HG03354 (cell line): ENCODE results near the gene SHTN1.

Source experiments
- ATAC-seq: cut with Tn5 transposase; IDR thresholded peaks from one replicate; pipeline ENCODE4 v1.9.1; 2021; ENCODE audit warnings: mild to moderate bottlenecking; ENCODE audit not compliant: unreplicated experiment, poor library complexity, severe bottlenecking

SHTN1 gene

DNA sequence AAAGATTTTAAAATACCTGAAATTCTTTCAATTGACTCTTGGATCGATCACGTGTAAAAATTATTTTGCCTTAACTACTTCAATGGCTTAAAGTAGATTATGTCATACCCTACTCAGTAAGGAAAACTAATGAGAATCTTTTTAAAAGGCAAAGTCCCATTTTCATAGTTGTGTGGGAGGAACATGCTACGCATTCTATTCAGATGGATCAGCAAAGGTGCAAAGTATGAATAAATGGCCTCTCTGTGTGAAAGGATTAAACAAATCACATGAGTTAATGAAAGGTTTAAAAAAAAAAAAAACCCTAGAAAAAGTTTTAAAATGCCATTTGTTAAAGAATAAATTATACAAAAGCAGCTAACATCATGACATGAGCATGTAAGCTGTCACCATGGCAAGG, 78.6 kb downstream of the SHTN1 start:
- no peak for ATAC-seq

DNA sequence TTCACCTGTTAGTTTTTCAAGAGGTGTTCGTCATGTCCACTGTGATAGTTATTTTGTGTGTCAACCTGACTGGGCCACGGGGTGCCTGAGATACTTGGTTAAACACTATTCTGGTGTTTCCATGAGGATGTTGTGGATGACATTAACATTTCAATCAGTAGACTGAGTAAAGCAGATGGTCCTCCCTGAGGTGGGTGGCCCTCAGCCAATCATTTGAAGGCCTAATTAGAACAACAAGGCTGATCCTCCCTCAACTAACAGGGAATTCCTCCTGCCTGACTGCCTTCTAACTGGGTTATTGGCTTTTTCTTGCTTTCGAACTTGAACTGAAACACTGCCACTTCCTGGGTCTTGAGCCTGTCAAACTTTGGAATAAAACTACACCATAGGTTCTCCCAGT, 79.9 kb downstream of the SHTN1 start:
- no peak for ATAC-seq

DNA sequence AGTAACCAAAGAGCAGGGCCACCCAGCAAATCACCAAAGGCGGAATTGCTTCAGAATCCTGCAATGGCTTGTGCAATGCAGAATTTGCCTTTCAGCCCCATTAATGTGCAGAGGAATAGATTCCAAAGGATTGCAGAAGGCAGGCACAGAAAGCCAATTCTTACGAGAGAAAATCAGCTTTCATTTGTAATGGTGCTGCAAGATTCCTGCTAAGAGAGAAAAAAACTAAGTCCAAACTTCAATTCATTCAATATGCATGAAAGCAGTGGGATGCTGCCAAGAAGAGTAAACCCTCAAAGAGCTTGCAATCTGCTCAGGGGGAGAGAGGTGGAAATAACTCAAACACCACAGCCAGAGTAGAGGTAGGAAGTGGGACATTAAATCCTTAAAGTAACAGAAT, 85.3 kb downstream of the SHTN1 start:
- ATAC-seq: no peak

DNA sequence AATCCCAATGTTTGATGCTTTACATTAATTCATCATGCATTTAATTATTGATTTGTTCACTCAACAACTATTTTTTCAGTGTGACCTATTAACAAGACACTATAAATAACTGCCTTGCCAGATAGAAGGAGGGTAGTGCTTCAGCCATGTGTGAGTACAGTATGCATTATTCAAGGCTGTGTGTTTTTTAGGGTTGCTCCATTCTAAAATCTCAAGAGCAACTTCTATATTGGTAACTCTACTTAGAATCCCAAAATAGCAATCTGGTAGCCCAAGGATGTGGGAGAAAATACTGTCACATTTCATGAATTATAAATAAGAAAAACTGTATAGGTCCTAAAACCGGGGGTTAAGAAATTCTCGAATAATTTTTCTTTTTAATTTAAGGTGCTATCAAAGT, 85.8 kb downstream of the SHTN1 start:
- ATAC-seq: no peak

DNA sequence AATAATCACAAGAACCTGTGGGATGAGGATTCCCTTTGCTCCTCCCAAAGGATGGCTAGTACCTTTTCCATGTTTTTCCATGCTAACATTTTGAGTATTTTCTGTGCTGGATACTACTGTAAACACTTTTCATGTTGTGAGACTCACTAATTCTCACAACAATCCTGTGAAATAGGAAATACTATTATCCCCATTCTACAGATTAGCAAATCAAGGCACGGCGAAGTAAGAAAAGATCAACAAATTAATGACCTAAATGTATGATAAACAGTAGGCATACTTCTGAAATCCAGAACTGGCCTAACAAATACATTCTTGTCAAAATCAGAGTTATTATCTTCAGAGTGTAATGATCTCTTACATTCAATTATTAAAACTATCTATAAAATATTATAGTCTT, 86.4 kb downstream of the SHTN1 start:
- no peak for ATAC-seq

DNA sequence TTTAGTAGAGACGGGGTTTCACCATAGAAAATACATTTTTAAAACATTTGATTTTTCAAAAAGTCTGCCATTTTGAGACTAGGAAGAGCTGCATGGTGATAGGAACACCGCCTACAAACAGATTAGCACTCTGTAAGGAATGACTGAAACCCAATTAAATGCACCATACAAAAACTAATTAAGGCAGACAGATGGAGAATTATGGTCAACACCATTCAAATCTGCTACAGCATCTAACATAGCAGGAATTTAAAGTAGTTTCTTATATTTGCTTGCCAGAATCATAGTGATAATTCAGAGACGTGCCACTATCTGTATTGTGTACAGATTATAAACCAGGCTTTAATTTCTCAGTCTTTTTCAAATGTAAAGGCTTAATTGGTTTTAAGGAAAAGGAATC, 87.5 kb downstream of the SHTN1 start:
- no peak for ATAC-seq

DNA sequence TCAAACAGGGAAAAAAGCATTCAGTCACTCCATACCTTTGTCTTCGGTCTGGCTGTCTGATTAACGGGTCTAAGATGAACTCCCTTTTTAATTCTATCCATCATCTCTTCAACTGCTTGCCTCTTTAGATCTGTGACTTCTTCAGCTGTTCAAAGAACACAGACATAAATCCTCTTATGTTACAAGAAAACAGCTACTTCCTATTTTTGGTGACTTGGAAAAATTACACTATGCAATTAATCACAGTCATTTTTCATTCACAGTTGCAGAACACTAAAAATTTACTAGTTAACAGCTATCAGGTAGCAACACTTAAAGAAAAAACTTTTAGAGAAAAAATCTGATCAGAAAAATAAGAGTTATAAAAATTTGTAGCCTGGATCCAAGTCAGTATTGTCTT, 89.6 kb downstream of the SHTN1 start:
- ATAC-seq: no peak

DNA sequence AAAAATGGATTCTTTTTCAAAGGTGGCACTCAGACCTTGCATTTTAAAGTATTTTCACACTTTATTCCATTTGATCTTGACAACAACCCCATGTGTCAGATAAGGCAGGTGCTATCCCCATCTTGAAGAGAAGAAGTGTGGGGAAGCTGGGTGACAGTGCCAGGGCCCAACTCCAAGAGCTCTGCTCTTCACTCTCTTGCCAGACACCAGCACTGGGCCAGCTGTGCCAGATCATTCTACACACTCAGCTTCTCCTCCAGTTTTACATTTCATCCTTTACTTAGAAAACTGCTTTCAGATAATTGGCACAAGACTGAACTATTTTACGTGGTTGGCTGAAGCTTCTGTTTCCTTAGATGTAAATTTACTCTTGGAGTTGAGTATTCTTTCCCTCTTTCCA, 91.3 kb downstream of the SHTN1 start:
- ATAC-seq: no peak

DNA sequence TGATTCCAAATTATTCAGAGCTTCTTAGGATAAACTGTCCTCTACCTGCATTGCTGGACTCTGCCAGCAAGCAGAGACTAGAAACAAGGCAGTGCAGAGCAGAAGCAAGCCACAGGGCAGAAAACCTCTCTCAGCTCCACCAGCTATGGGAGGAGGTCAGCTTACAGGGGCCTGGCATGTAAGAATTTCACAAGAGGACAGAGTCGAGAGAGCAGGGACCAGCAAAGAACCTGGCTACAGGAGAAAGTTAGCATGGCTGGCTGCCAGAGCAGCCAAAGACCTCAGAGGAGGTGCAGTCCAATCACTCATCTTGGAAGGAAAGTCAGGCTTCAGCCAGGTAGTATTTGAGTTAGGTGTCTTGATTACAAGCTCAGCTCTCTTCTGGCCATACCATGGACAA, 92.8 kb downstream of the SHTN1 start:
- ATAC-seq: no peak

DNA sequence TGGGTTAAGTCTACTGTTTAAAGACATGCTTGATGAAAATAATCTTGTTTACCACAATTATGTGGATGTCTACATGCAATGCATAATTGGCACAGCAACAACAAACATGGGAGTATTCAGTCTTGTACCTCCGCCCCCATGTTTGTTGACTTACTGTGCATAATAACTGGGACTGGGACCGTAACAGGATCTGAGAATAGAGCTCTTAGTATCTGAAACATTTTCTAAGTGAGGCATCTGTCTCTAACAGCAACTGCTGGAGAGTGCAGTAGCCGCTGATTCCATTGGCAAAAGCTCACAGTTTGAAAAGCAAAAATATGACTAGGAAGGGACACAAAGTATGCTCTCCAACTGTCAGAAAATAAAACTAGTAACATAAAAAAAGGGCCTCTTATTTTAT, 94.1 kb downstream of the SHTN1 start:
- ATAC-seq: no peak

DNA sequence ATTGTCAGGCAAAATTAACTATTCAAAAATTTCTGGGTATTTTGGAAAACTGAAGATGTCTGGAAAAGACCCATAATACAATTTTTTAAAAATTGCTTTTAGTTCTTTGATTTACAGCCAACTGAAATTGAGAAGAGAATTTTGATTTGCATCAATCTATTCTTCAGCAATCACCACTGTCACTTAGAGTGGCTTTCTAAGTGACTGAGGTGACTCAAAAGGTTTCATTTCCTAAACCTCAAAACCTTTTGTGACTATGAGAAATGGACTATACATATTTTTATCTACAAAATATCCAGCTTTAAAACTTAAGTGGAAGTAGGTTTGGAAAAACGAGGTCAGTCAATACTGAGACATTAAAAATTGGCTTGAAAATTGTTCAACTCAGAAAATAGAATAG, 95.7 kb downstream of the SHTN1 start:
- no peak for ATAC-seq

DNA sequence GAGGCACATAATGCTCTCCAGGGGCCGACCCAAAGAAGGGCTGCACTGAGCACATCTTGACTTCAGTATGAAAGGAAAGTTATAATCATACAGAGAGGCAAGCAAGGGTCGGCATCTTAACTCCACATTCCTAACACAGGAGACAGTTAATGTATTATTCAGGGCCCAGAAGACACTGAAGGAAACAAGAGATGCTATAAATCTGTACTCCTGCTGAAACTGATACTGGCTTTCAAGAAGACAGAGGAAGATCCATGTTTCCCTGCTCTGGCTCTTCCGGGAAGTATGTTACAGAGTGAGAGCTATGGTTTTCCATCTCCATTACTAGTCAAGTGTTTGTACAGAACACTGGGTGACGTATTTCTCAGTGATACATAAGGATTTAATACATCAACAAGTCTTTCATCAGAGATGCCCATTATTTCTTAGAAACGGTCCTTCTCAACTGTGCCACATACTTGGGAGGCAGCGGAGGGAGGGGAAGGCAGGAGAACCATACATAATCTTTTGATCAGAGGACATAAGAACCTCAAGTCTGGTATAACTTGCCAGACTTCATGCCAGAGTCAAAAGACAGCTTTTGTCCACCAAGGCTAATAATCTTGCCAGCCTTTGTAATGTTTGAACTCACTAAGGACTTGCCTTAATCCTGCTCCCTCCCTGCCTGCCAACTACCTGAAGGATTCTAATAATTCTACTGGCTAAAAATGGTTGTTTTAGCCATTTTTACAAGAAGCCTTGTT, 97.6 kb downstream of the SHTN1 start:
- ATAC-seq: no peak

DNA sequence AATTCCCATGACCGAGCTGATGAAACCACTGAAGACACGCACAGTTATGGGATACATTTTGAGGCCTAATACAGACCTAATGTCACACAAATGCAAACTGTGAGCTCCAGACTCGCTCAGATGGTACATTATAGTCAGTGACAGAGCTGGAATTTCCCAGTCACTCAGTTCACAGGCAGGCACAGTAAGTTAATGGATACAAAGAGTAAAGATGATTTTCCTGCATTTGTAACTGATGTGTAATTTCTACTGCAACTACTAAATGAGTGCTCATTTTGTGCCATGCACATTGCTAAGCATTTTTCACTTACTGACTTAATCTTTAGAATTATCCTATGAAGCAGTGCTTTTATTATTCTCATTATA, 99.2 kb downstream of the SHTN1 start:
- ATAC-seq: no peak

DNA sequence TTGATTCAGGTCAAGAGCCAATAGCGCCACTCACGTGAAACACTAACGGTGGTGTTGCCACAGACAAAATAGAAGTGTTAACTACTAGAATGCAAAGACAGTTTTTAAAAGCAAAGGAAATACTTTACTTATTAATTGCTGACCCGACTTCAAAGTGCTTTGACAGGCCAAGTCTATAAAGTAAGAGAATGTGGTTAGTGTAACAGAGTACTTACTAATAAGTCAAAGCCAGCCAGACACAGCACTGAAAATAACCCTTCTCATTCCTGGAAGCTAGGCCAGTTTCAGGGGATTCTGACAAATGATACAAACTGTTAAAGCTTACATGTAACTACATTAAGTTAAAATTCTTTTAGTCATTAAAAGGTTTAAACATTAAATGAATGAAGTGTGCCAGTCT, 105.4 kb downstream of the SHTN1 start:
- ATAC-seq: no peak

DNA sequence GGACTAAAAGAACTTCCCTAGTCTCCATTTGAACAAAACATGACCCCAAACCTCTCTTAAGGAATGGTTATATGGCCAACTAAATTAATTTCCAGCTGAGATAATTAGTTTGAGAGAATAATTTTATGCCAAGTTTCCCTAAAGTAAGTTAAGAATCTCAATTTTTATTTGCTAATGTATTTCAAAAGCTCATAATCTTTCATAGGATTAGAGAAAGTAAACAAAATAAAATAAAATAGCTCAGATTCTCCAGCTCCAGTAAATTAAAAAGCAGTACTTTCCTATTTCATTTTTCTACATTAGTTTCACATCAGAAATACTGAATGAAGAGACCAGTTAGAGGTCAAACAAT, 111.3 kb downstream of the SHTN1 start:
- ATAC-seq: no peak

DNA sequence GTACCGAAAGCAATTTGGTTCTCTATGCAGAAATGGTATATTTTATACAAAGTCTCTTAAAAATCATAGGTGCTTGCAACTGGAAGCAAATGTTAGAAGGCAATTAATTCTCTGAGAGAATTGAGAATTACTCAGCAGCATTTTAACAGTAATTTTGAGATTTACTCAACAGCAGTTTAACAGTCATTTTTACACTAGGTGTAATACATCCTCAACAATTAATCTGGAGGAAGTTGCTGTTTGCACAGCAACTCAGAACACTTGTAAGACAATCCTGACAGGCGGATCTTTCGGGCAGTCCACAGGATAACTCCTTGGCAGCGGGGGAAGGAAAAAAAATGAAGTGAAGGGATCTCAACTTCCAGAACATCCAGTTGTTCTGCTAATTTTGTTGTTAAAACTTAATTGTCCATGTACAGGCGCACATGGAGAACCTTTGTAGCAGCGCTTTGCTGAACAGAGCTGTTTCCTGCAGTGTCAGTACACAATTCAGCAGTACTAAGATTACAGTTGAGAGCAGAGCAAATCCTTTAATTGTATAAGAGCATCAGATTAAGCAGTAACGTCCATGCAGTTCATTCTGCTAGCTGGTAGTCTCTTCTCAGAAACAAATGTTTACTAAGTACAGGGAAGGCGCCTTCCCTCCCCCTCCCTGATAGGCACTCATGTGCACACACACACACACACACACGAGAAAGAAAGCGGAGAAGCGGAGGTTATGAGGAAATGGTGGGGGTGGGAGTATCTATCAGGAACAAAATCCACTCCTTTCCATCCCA, 111.9 kb downstream of the SHTN1 start:
- no peak for ATAC-seq

DNA sequence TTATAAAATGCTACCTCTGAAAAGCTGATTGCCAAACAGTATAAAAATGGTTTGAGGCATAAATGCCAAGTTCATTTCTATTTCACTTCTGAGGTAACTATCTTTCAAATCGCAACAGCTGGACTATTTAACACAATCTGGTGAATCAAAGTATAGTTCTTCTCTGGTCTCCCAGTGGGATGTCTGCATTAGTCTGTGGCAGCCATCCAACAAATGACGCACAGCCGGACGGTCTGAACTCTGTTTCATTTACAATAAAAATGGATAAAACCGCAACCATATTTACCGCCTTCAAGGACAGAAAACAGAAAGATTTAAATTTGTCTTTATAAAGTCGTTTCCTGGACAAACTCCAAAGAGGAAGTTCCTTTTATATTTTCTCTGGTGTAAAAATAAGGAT, 113.8 kb downstream of the SHTN1 start:
- no peak for ATAC-seq

DNA sequence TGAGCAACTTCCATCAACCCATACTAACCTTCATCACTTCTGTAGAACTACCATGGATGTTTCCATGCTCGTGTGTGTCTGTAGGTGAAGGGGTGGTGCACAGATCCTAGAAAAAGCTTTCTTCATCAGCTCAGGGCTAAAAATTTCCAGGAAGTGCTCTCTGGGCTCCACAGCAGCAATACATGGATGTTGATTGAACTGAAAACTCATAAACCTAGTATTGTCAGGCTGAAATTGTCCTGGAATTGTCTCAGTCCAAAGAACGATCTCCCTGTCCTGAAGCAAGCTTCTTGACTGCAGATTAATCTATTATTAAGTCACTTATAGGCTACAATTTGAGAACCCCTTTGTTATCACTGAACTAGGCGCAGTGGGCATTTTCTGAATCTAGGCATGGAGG, 115.9 kb downstream of the SHTN1 start:
- ATAC-seq: no peak

DNA sequence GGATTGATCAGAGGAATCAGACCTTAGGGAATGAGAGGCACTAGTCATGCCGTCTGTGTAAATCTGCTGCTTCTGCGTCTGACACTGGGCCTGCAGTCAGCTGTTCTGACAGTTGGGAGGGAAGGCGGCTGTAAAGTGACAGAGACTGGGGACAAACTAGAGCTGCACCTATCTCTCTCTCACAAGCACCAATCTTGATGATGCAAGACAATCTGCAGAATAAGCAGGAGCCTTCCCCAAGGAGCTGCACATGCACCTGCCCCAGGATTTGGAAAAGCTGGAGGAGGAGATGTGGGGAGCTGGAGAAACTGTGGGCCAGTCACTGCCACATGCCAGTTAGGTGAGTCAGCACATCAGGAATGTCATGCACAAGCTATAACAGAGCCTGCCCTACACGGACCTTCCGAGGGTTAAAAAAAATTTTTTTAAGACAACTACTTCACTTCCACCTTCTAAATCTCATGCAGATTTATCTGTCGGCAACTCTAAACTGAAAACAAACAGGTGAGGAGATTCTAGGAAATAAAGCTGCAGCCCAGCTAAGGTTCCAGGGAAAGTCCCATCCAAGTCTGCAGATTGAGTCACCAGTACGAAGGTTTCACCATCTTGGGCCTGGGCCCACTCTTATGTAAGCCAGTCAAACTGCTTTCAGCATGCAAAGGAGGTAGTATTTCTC, 116.5 kb downstream of the SHTN1 start:
- ATAC-seq: no peak

DNA sequence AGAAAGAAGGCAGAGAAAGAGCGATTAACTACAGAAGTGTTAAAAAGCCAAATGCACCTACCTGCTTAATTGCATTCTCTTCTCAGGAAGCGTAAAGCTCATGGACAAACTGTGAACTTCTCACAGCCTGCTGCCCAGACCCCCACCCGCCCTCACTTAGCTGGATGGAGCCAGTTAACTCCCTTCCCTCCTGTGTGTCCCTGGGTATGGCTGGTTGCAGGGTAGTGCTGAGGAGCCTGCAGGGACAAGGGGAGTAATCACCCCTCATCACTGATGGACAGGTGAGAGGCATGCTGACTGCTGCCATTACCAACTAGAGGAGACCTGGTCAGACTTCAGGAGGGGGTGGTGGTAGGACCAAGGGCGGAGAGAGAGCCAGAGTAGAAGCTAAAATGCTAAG, 118.2 kb downstream of the SHTN1 start:
- no peak for ATAC-seq

DNA sequence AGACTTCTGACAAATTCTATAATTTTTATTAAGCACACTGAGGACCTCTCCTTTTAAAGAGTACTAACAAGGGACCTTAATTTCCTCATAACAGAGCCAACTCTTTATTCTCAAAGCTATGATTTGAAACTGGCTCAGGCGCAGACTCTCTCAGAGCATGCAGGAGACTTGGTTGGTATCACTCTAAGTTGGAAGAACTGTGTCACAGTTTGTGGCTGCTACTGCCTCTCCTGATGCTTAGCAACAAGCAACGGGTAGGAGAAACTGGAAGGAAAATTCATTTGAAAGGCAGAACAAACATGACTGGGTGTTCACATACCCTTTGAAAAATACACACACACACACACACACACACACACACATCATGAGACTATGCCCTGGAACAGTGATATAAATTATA, 122.3 kb downstream of the SHTN1 start:
- no peak for ATAC-seq
